Osteocyte (in vitro differentiated cells): ENCODE measurements around the gene PRKN. TPM values are rescaled to one million over a fixed set of nuclear protein-coding genes. Genes with fewer than 3 reads are reported as not detected.

Experiments
- DNase-seq: peaks from one replicate; pipeline ENCODE4 v3.0.0; 2021; ENCODE audit warnings: mixed read lengths; ENCODE audit not compliant: unreplicated experiment; ENCODE audit errors: extremely low spot score
- H3K27ac Mint-ChIP-seq: one replicate; pipeline ENCODE4 v1.8.0; 2021; ENCODE audit warnings: mild to moderate bottlenecking, mixed read lengths; ENCODE audit not compliant: unreplicated experiment
- H3K27me3 Mint-ChIP-seq: one replicate; pipeline ENCODE4 v1.8.0; 2021; ENCODE audit warnings: mixed read lengths; ENCODE audit not compliant: unreplicated experiment
- H3K36me3 Mint-ChIP-seq: one replicate; pipeline ENCODE4 v1.8.0; 2021; ENCODE audit warnings: mixed read lengths; ENCODE audit not compliant: unreplicated experiment
- H3K4me1 Mint-ChIP-seq: one replicate; pipeline ENCODE4 v1.8.0; 2021; ENCODE audit warnings: mixed read lengths; ENCODE audit not compliant: unreplicated experiment
- H3K4me3 Mint-ChIP-seq: one replicate; pipeline ENCODE4 v1.8.0; 2021; ENCODE audit warnings: mild to moderate bottlenecking, moderate library complexity, mixed read lengths; ENCODE audit not compliant: unreplicated experiment
- H3K9me3 Mint-ChIP-seq: one replicate; pipeline ENCODE4 v1.8.0; 2021; ENCODE audit warnings: mixed read lengths; ENCODE audit not compliant: unreplicated experiment
- CTCF ChIP-seq: fragments of 200-600 bp; sonication (generic); IDR thresholded peaks from 2 replicates; pipeline ENCODE4 v1.5.0; 2021; ENCODE audit warnings: antibody characterized with exemption, mild to moderate bottlenecking, moderate library complexity
- total RNA-seq: library from RNA; stranded (reverse); gene quantifications from 2 replicates; pipeline ENCODE4 v1.2.1, GENCODE V29; 2021

Gene PRKN
- total RNA-seq, 1 donor from 2014 or later = 13.4 TPM

- H3K27me3 Mint-ChIP-seq = no peaks in the 10 kb centered on the region
- peaks cover 9% of the 10 kb centered on the region for H3K4me1 Mint-ChIP-seq
- H3K36me3 Mint-ChIP-seq = no peaks in the 10 kb centered on the region
- no peak overlapping the region for H3K27ac Mint-ChIP-seq
- DNase-seq = no peak
- no peak for TF ChIP-seq CTCF
- H3K4me3 Mint-ChIP-seq = no peak overlapping the region
- H3K9me3 Mint-ChIP-seq = no peaks in the 10 kb centered on the region
Measured at GRCh38 chr6:161583584-161583983, 1144.0 kb downstream of the PRKN start.

GRCh38 chr6:161578478-161578877 is 1149.1 kb downstream of the PRKN start:
- Mint-ChIP-seq H3K27me3 (no peaks in the 10 kb centered on the region), H3K4me1 (no peaks in the 10 kb centered on the region), H3K27ac (no peak overlapping the region), H3K36me3 (no peaks in the 10 kb centered on the region), H3K9me3 (no peaks in the 10 kb centered on the region), H3K4me3 (no peak overlapping the region)
- TF ChIP-seq CTCF = no peak
- DNase-seq = no peak

- TF ChIP-seq CTCF = no peak
Measured at GRCh38 chr6:161575523-161576254, 1151.9 kb downstream of the PRKN start.

GRCh38 chr6:161568885-161569456 is 1158.6 kb downstream of the PRKN start:
- Mint-ChIP-seq H3K4me3 (no peak overlapping the region), H3K4me1 (peaks cover 10% of the 10 kb centered on the region), H3K27me3 (no peaks in the 10 kb centered on the region), H3K27ac (no peak overlapping the region), H3K36me3 (no peaks in the 10 kb centered on the region), H3K9me3 (no peaks in the 10 kb centered on the region)
- no peak for TF ChIP-seq CTCF
- DNase-seq = no peak

More at GRCh38 chr6:161575523-161576254, 1151.9 kb downstream of the PRKN start:
- Mint-ChIP-seq H3K4me1 (no peaks in the 10 kb centered on the region), H3K27ac (no peak overlapping the region), H3K36me3 (no peaks in the 10 kb centered on the region), H3K9me3 (no peaks in the 10 kb centered on the region), H3K4me3 (no peak overlapping the region), H3K27me3 (no peaks in the 10 kb centered on the region)
- DNase-seq = no peak

- H3K4me1 Mint-ChIP-seq = peaks cover 10% of the 10 kb centered on the region
- H3K4me3 Mint-ChIP-seq = no peak overlapping the region
- TF ChIP-seq CTCF = no peak
- no peak for DNase-seq
- no peaks in the 10 kb centered on the region for H3K27me3 Mint-ChIP-seq
- H3K36me3 Mint-ChIP-seq = no peaks in the 10 kb centered on the region
- no peaks in the 10 kb centered on the region for H3K9me3 Mint-ChIP-seq
- no peak overlapping the region for H3K27ac Mint-ChIP-seq
Measured at GRCh38 chr6:161564952-161565351, 1162.6 kb downstream of the PRKN start.
